ENCODE data around the gene ABCA9. TPM values are rescaled to one million over a fixed set of nuclear protein-coding genes. Genes with fewer than 3 reads are reported as not detected.

Gene ABCA9
- total RNA-seq, 2 experiments from 2014 or later = not detected

DNA sequence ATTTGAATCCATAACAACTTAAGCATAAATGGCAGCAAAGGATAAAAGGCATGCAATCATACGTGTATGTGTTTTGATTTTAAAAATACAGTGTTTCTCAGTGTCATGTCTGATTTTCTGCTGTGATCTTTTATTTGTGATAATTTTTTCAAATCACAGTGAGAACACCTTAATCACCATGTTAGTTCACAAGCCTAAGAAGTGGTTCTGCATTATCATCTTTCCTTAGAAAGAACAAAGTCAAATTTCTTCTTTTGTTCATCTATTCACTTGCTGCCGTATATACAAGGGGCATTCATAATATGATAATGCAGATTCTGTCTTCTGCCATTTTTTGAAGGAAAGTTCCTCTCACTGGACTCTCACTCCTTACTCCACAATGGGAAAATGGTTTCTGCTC, 33.3 kb upstream of the ABCA9 start:
- POLR2A ChIA-PET = no interaction called here
- Mint-ChIP-seq H3K9me3 (no peaks in the 10 kb centered on the region), H3K36me3 (ENCODE audit: low read depth) (no peaks in the 10 kb centered on the region), H3K4me3 (no peak overlapping the region), H3K27me3 (no peaks in the 10 kb centered on the region), H3K4me1 (ENCODE audit: low read depth) (peaks cover 4% of the 10 kb centered on the region), H3K27ac (no peak overlapping the region)
- CTCF ChIA-PET = no interaction called here
- TF ChIP-seq, protein P1, sequence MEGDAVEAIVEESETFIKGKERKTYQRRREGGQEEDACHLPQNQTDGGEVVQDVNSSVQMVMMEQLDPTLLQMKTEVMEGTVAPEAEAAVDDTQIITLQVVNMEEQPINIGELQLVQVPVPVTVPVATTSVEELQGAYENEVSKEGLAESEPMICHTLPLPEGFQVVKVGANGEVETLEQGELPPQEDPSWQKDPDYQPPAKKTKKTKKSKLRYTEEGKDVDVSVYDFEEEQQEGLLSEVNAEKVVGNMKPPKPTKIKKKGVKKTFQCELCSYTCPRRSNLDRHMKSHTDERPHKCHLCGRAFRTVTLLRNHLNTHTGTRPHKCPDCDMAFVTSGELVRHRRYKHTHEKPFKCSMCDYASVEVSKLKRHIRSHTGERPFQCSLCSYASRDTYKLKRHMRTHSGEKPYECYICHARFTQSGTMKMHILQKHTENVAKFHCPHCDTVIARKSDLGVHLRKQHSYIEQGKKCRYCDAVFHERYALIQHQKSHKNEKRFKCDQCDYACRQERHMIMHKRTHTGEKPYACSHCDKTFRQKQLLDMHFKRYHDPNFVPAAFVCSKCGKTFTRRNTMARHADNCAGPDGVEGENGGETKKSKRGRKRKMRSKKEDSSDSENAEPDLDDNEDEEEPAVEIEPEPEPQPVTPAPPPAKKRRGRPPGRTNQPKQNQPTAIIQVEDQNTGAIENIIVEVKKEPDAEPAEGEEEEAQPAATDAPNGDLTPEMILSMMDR (IDR thresholded peaks at IDR 0.05) = no peak
- ATAC-seq (no peak), DNase-seq (no peak)
- intact Hi-C loops (cut with micrococcal nuclease) = no loop called here

DNA sequence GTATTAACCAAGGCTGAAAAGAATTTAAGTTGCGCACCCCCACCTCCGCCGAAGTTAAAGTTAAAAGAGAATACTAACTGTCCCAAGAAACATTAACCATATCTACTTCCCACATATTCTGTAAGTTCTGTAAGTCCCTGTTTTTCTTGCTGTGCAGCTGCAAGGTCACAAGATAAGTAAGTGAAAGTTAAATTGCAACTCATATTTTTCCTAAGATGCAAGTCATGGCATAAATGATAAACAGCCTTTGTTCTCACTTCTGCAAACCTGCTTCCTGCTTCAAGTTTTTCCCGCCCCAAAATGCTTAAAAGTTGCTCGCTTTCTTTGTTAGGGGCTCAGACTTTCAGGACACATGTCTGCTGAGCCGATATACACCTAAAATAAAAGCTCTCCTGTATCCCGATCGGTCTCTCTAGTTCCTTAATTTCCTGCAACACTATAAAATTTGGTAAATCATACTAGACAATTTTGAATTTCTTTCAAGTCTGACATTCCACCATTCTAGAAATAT, 32.6 kb upstream of the ABCA9 start:
- no peak overlapping the region for H3K4me3 Mint-ChIP-seq

DNA sequence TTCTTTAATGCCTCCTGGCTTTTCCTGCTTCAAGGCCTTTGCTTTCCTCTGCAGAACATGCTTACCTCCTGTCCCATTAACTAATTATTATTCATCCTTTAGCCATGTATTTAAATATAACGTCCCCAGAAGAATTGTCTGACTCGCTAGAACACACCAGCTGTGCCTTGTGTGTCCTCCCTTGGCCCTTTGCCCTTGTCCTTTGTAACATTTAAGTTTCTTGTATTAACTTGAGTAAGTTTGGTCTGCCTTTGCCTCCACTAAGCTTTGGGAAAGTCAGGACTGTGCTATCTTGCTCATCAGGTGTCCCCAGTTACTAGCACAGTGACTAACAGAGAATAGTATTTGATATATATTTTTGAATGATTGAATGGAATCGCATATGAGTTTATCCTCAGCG, 29.6 kb upstream of the ABCA9 start:
- no peaks in the 10 kb centered on the region for H3K9me3 Mint-ChIP-seq
- TF ChIP-seq, protein P1 (IDR thresholded peaks at IDR 0.05) = no peak
- POLR2A ChIA-PET = no interaction called here

More for the DNA sequence above, 32.6 kb upstream of the ABCA9 start:
- Mint-ChIP-seq H3K27ac (no peak overlapping the region), H3K27me3 (no peaks in the 10 kb centered on the region), H3K36me3 (ENCODE audit: low read depth) (no peaks in the 10 kb centered on the region), H3K4me1 (ENCODE audit: low read depth) (peaks cover 4% of the 10 kb centered on the region), H3K9me3 (no peaks in the 10 kb centered on the region)
- no peak for ATAC-seq
- DNase-seq = no peak
- TF ChIP-seq, protein P1 (IDR thresholded peaks at IDR 0.05) = no peak
- intact Hi-C loops (cut with micrococcal nuclease) = no loop called here
- ChIA-PET CTCF (no interaction called here), POLR2A (no interaction called here)

DNA sequence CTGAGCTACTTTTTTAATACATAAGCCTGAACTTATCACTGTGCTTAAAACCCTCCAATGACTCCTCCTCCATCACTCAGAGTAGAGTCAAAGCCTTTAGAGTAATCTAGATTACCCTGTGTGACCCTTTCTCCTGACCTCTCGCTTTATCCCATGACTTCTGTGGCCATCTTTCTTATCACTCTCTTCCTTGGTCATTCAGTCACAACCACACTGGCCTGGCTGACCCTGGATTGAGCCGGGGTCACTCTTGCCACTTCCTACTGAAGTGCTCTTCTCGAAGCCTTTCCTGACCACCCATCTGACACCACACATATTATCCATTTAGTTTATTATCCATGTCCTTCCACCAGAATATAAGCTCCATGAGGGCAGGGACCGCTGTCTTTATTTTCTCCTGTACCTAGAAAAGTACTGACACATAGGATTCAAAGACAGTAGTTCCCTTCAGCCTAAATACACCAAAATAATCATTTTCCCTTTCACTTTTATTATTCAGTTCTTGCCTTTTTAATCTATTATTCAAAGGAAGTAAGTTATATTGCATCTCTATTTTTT, 28.0 kb upstream of the ABCA9 start:
- H3K27me3 Mint-ChIP-seq = no peaks in the 10 kb centered on the region
- DNase-seq (no peak), ATAC-seq (no peak)
- no peak overlapping the region for H3K27ac Mint-ChIP-seq
- POLR2A ChIA-PET = no interaction called here
- H3K9me3 Mint-ChIP-seq = no peaks in the 10 kb centered on the region
- no peak overlapping the region for H3K4me3 Mint-ChIP-seq
- TF ChIP-seq, protein P1 (IDR thresholded peaks at IDR 0.05) = no peak
- H3K36me3 Mint-ChIP-seq (ENCODE audit: low read depth) = no peaks in the 10 kb centered on the region
- intact Hi-C loops (cut with micrococcal nuclease) = no loop called here
- CTCF ChIA-PET = no interaction called here
- peaks cover 4% of the 10 kb centered on the region for H3K4me1 Mint-ChIP-seq (ENCODE audit: low read depth)

More for the DNA sequence above, 29.6 kb upstream of the ABCA9 start:
- Mint-ChIP-seq H3K36me3 (ENCODE audit: low read depth) (no peaks in the 10 kb centered on the region), H3K4me1 (ENCODE audit: low read depth) (peaks cover 4% of the 10 kb centered on the region), H3K4me3 (no peak overlapping the region), H3K27ac (no peak overlapping the region), H3K27me3 (no peaks in the 10 kb centered on the region)
- intact Hi-C loops (cut with micrococcal nuclease) = no loop called here
- ATAC-seq = no peak
- CTCF ChIA-PET = no interaction called here
- DNase-seq = no peak

DNA sequence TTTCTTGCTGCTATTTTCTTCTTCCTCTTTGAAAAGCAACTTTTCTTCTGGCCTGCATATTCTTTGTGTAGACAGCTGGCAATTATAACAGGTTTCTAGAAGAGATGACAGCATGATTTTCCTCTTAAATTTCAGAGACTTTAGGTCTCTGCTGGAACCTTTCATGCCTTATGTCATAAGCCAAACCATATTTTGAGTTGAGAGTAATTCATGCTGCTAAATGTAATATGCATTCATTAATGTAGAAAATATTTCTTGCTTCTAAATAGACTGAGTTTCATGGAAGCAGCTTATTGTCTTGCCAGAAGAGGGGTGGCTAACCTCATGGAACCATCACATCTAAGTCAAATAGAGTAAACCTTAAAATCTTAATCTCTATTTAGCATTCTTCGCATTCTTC, 25.9 kb upstream of the ABCA9 start:
- peaks cover 5% of the 10 kb centered on the region for H3K9me3 Mint-ChIP-seq
- DNase-seq (no peak), ATAC-seq (no peak)
- TF ChIP-seq, protein P1 (IDR thresholded peaks at IDR 0.05) = no peak
- POLR2A ChIA-PET = no interaction called here
- intact Hi-C loops (cut with micrococcal nuclease) = no loop called here
- no peak overlapping the region for H3K27ac Mint-ChIP-seq
- H3K4me1 Mint-ChIP-seq (ENCODE audit: low read depth) = no peaks in the 10 kb centered on the region
- H3K36me3 Mint-ChIP-seq (ENCODE audit: low read depth) = no peaks in the 10 kb centered on the region
- H3K4me3 Mint-ChIP-seq = no peak overlapping the region
- H3K27me3 Mint-ChIP-seq = no peaks in the 10 kb centered on the region
- CTCF ChIA-PET = no interaction called here

Data from activated CD8-positive, alpha-beta T cell treated with anti-CD3 and anti-CD28 coated beads for 36 hours (primary cell).